Activated T-helper 2 cell treated with anti-CD3 and anti-CD28 coated beads, Interferon-gamma antibody, Interleukin-2, Interleukin-4, amounts not matched to agents 10 μg/mL and 5 μg/mL and 100 μg/mL, durations not matched to agents 14 hours and 24 hours and 36 hours (primary cell): ENCODE data around the gene NOP16. TPM values are rescaled to one million over a fixed set of nuclear protein-coding genes. Genes with fewer than 3 reads are reported as not detected.

Experiments
- DNase-seq: peaks from one replicate; pipeline ENCODE4 v3.0.0; 2021; ENCODE audit warnings: low spot score
- H3K27ac Mint-ChIP-seq: one replicate; pipeline ENCODE4 v1.8.0; 2021; ENCODE audit warnings: mixed read lengths
- H3K27me3 Mint-ChIP-seq: one replicate; pipeline ENCODE4 v1.8.0; 2021; ENCODE audit warnings: low read depth, mixed read lengths
- H3K36me3 Mint-ChIP-seq: one replicate; pipeline ENCODE4 v1.8.0; 2021; ENCODE audit warnings: low read depth, mixed read lengths
- H3K4me1 Mint-ChIP-seq: one replicate; pipeline ENCODE4 v1.8.0; 2021; ENCODE audit warnings: low read depth, mixed read lengths
- H3K4me3 Mint-ChIP-seq: one replicate; pipeline ENCODE4 v1.8.0; 2021; ENCODE audit warnings: low read depth, mild to moderate bottlenecking, moderate library complexity, mixed read lengths
- H3K9me3 Mint-ChIP-seq: one replicate; pipeline ENCODE4 v1.8.0; 2021; ENCODE audit warnings: mixed read lengths
- intact Hi-C: fragments of 100-400 bp; cut with micrococcal nuclease; formaldehyde crosslinking; loops from one replicate; pipeline ENCODE4 v1.15.1; 2023
- total RNA-seq: library from RNA; stranded (reverse); gene quantifications from 2 replicates; pipeline ENCODE4 v1.2.3, GENCODE V29; 2022

Gene NOP16
- 79.6 and 84.0 TPM in 2 replicates for total RNA-seq

DNA sequence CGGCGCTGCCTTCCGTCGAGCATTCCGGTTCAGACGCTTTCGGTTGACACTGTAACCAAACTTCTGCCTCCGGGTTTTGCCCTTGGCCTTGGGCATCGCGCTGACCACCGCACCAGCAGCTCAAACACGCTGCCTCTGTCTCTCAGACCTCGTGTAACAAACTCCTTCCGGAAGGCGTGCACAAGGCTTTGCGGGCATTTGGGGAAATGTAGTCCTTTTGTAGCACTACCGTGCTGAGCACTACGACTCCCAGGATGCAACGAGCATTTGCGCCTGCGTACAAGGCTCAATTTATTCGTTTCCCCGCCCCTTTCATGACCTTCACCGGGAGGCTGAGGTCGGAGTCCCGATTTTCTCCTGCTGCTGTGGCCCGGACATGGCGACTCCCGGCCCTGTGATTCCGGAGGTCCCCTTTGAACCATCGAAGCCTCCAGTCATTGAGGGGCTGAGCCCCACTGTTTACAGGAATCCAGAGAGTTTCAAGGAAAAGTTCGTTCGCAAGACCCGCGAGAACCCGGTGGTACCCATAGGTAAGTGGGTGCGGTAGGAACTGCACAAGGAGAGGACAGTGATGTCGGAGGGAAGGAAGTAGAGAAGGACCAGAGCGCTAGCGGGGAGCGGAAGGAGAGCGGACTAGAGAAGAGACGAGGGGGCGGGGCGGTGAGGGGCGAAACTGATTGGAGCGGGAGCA is at the start of gene NOP16, which contains the start of gene HIGD2A:
Gene NOP16 (minus strand): TSS at position 155 of the 691 bp plus-strand sequence. CDS start 59 bp downstream, at position 96.
Gene HIGD2A (plus strand): TSS at position 308 of the 691 bp plus-strand sequence. CDS start 69 bp downstream, at position 377.
- Mint-ChIP-seq H3K36me3 (peaks cover 60% of the 10 kb centered on the region), H3K9me3 (no peaks in the 10 kb centered on the region), H3K27ac (peak within 1 kb of the TSS; percentile 99), H3K4me3 (peak within 1 kb of the TSS; percentile 97), H3K27me3 (no peaks in the 10 kb centered on the region), H3K4me1 (peaks cover 21% of the 10 kb centered on the region)
- intact Hi-C loops = loop anchor here (1.0 to 2.0 kb wide), 4 partner anchors 27 to 148 kb away; partner anchors contain the start of genes CLTB, FAF2, KIAA1191 and RNF44
- DNase-seq = peak; percentile 98

DNA sequence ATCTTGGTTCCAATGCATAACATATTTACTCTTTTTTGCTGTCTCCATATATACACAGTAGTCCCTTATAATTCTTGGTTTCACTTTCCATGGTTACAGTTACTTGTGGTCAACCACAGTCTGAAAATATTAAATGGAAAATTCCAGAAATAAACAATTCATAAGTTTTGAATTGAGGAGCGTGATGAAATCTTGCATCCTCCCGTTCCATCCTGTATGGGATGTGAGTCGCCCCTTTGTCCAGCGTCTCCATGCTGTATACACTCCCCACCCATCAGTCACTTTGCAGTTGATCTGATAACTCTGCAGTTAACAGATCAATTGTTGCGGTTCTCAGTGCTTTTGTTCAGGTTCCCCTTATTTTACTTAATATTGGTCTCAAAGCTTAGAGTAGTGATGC is 48.3 kb upstream of the NOP16 start:
- H3K4me3 Mint-ChIP-seq = peak overlapping the region; percentile 58
- peak; percentile 24 for DNase-seq
- H3K4me1 Mint-ChIP-seq = peaks cover 19% of the 10 kb centered on the region
- peaks cover 9% of the 10 kb centered on the region for H3K27me3 Mint-ChIP-seq
- intact Hi-C loops = loop anchor here (1.0 kb wide), 1 partner anchor 12 kb away; the partner anchor contains the start of gene FAF2
- no peaks in the 10 kb centered on the region for H3K9me3 Mint-ChIP-seq
- H3K36me3 Mint-ChIP-seq = no peaks in the 10 kb centered on the region
- H3K27ac Mint-ChIP-seq = peak overlapping the region; percentile 43

DNA sequence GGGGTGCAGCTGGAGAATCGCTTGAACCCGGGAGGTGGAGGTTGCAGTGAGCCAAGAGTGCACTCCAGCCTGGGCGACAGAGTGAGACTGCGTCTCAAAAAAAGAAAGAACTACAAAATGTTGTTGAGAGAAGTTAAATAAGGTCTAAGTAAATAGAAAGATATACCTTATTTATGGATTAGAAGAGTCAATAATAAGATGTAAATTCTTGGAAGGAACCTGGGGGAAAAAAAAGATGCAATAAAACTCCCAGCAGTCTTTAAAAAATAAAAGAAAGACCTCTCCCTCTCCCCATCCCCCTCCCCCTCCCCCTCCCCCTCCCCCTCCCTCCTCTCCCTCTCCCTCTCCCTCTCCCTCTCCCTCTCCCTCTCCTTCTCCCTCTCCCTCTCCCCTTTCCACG is 44.3 kb upstream of the NOP16 start:
- no peaks in the 10 kb centered on the region for H3K36me3 Mint-ChIP-seq
- intact Hi-C loops = no loop called here
- H3K4me3 Mint-ChIP-seq = no peak overlapping the region
- peaks cover 20% of the 10 kb centered on the region for H3K4me1 Mint-ChIP-seq
- no peaks in the 10 kb centered on the region for H3K9me3 Mint-ChIP-seq
- no peak for DNase-seq
- H3K27ac Mint-ChIP-seq = no peak overlapping the region
- peaks cover 13% of the 10 kb centered on the region for H3K27me3 Mint-ChIP-seq

GRCh38 chr5:176429972-176430371 is 41.6 kb upstream of the NOP16 start:
- H3K9me3 Mint-ChIP-seq = peaks cover 6% of the 10 kb centered on the region
- no peak overlapping the region for H3K4me3 Mint-ChIP-seq
- H3K36me3 Mint-ChIP-seq = no peaks in the 10 kb centered on the region
- DNase-seq = no peak
- H3K27ac Mint-ChIP-seq = no peak overlapping the region
- intact Hi-C loops = no loop called here
- peaks cover 14% of the 10 kb centered on the region for H3K27me3 Mint-ChIP-seq
- H3K4me1 Mint-ChIP-seq = peaks cover 7% of the 10 kb centered on the region

GRCh38 chr5:176427971-176428370 is 39.6 kb upstream of the NOP16 start:
- Mint-ChIP-seq H3K4me3 (no peak overlapping the region), H3K4me1 (peaks cover 7% of the 10 kb centered on the region), H3K36me3 (no peaks in the 10 kb centered on the region), H3K9me3 (peaks cover 6% of the 10 kb centered on the region), H3K27ac (no peak overlapping the region), H3K27me3 (peaks cover 14% of the 10 kb centered on the region)
- no peak for DNase-seq
- intact Hi-C loops = no loop called here

GRCh38 chr5:176426876-176427275 is 38.5 kb upstream of the NOP16 start:
- peaks cover 6% of the 10 kb centered on the region for H3K9me3 Mint-ChIP-seq
- peaks cover 7% of the 10 kb centered on the region for H3K4me1 Mint-ChIP-seq
- peaks cover 18% of the 10 kb centered on the region for H3K27me3 Mint-ChIP-seq
- no peaks in the 10 kb centered on the region for H3K36me3 Mint-ChIP-seq
- intact Hi-C loops = no loop called here
- no peak overlapping the region for H3K27ac Mint-ChIP-seq
- H3K4me3 Mint-ChIP-seq = no peak overlapping the region
- no peak for DNase-seq

- intact Hi-C loops = no loop called here
- Mint-ChIP-seq H3K27me3 (peaks cover 24% of the 10 kb centered on the region), H3K36me3 (no peaks in the 10 kb centered on the region), H3K4me1 (peaks cover 11% of the 10 kb centered on the region), H3K9me3 (peaks cover 6% of the 10 kb centered on the region), H3K4me3 (no peak overlapping the region), H3K27ac (no peak overlapping the region)
- no peak for DNase-seq
Observed at GRCh38 chr5:176425791-176426190, 37.4 kb upstream of the NOP16 start.

GRCh38 chr5:176425138-176425537 is 36.7 kb upstream of the NOP16 start:
- peaks cover 24% of the 10 kb centered on the region for H3K27me3 Mint-ChIP-seq
- H3K9me3 Mint-ChIP-seq = peaks cover 10% of the 10 kb centered on the region
- peaks cover 5% of the 10 kb centered on the region for H3K4me1 Mint-ChIP-seq

DNA sequence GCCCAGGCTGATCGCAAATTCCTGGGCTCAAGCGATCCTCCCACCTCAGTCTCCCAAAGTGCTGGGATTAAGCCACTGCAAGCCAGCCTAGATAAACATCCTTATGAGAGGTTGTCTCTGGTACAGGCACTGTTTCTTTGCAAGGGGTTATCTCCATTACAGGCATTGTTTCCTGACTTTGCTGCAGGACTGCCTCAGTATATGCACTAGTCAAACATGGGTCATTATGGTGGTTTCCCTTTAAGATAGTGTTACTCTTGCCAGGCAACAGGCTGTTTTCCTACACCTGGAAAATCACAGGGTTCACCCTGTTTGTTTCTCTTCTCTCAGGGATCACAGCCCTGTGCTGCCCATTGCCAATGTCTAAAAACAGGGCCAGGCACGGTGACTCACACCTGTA is 35.8 kb upstream of the NOP16 start:
- peaks cover 24% of the 10 kb centered on the region for H3K27me3 Mint-ChIP-seq
- no peak overlapping the region for H3K4me3 Mint-ChIP-seq
- peaks cover 10% of the 10 kb centered on the region for H3K9me3 Mint-ChIP-seq
- H3K36me3 Mint-ChIP-seq = no peaks in the 10 kb centered on the region
- H3K27ac Mint-ChIP-seq = no peak overlapping the region
- intact Hi-C loops = no loop called here
- DNase-seq = no peak
- peaks cover 3% of the 10 kb centered on the region for H3K4me1 Mint-ChIP-seq

More at GRCh38 chr5:176425138-176425537, 36.7 kb upstream of the NOP16 start:
- Mint-ChIP-seq H3K4me3 (no peak overlapping the region), H3K36me3 (no peaks in the 10 kb centered on the region), H3K27ac (no peak overlapping the region)
- DNase-seq = no peak
- intact Hi-C loops = no loop called here

DNA sequence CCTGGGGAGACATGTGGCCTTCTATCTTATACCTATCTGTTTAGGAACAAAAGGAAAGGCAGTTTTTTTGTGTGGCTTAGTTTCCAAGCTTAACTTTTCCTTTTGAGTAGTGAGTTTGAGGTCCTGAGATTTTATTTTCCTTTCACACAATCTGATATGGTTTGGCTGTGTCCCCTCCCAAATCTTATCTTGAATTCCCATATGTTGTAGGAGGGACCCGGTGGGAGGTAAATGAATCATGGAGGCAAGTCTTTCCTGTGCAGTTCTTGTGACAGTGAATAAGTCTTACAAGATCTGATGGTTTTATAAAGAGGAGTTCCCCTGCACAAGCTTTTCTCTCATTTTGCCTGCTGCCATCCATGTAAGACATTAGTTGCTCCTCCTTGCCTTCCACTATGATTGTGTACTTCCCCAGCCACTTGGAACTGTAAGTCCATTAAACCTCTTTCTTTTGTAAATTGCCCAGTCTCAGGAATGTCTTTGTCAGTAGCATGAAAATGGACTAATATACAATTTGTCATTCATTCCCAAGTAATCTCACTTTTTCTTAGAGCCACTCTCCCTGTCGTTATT is 32.7 kb upstream of the NOP16 start:
- Mint-ChIP-seq H3K36me3 (no peaks in the 10 kb centered on the region), H3K27ac (no peak overlapping the region), H3K4me1 (peaks cover 11% of the 10 kb centered on the region), H3K9me3 (peaks cover 10% of the 10 kb centered on the region), H3K27me3 (peaks cover 27% of the 10 kb centered on the region), H3K4me3 (no peak overlapping the region)
- DNase-seq = no peak
- intact Hi-C loops = no loop called here

GRCh38 chr5:176420086-176420485 is 31.7 kb upstream of the NOP16 start:
- no peak for DNase-seq
- intact Hi-C loops = no loop called here
- H3K27me3 Mint-ChIP-seq = peaks cover 25% of the 10 kb centered on the region
- H3K36me3 Mint-ChIP-seq = no peaks in the 10 kb centered on the region
- peaks cover 16% of the 10 kb centered on the region for H3K4me1 Mint-ChIP-seq
- no peak overlapping the region for H3K4me3 Mint-ChIP-seq
- peaks cover 5% of the 10 kb centered on the region for H3K9me3 Mint-ChIP-seq
- H3K27ac Mint-ChIP-seq = no peak overlapping the region

DNA sequence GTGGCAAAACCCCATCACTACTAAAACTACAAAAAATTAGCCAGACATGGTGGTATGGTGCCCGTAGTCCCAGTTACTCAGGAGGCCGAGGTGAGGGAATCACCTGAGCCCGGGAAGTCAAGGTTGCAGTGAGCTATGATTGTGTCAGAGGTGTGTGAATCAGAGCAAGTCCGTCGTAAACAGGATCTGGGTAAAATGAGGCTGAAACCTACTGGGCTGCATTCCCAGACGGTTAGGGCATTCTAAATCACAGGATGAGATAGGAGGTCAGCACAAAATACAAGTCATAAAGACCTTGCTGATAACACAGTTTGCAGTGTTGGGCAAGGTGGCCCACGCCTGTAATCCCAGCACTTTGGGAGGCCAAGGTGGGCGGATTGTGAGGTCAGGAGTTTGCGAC is 29.9 kb upstream of the NOP16 start:
- no peak overlapping the region for H3K27ac Mint-ChIP-seq
- peaks cover 5% of the 10 kb centered on the region for H3K9me3 Mint-ChIP-seq
- intact Hi-C loops = no loop called here
- H3K36me3 Mint-ChIP-seq = no peaks in the 10 kb centered on the region
- no peak for DNase-seq
- peaks cover 26% of the 10 kb centered on the region for H3K4me1 Mint-ChIP-seq
- H3K27me3 Mint-ChIP-seq = peaks cover 25% of the 10 kb centered on the region
- no peak overlapping the region for H3K4me3 Mint-ChIP-seq

- intact Hi-C loops = loop anchor here (1.0 to 2.0 kb wide), 5 partner anchors 28 to 180 kb away; partner anchors contain the start of genes FAF2, HIGD2A and NOP16
- Mint-ChIP-seq H3K9me3 (peaks cover 5% of the 10 kb centered on the region), H3K4me3 (peak overlapping the region; percentile 58), H3K36me3 (no peaks in the 10 kb centered on the region), H3K4me1 (peaks cover 26% of the 10 kb centered on the region), H3K27me3 (peaks cover 17% of the 10 kb centered on the region), H3K27ac (no peak overlapping the region)
- no peak for DNase-seq
Observed at GRCh38 chr5:176416965-176417364, 28.6 kb upstream of the NOP16 start.
